Erythroblast (primary cell): ENCODE data around the gene RIPK3.

Experiments
- GATA1 ChIP-seq: IDR thresholded peaks from 2 replicates; pipeline ENCODE4 v1.6.1; 2011; ENCODE audit warnings: low read depth, mild to moderate bottlenecking, control low read depth, low read length, moderate library complexity
- POLR2A ChIP-seq: IDR thresholded peaks from 2 replicates; pipeline ENCODE4 v1.6.1; 2011; ENCODE audit warnings: mild to moderate bottlenecking, low read length

DNA sequence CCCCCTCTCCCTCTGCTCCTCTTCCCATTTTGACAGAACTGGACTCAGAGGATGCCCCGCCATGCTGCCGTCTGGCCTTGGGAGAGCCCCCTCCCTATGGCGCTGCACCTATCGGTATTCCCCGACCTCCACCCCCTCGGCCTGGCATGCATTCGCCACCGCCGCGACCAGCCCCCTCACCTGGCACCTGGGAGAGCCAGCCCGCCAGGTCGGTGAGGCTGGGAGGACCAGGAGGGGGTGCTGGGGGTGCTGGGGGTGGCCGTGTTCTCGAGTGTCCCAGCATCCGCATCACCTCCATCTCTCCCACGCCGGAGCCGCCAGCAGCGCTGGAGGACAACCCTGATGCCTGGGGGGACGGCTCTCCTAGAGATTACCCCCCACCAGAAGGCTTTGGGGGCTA lies 29.7 kb upstream of the RIPK3 start:
- no peak for TF ChIP-seq POLR2A
- no peak for TF ChIP-seq GATA1
